Measurements from ENCODE around the gene TSEN2. TPM values are rescaled to one million over a fixed set of nuclear protein-coding genes. Genes with fewer than 3 reads are reported as not detected.

The TSEN2 gene
- total and polyA plus RNA-seq, 2 of the 13 experiments (the other 11 are each of a cell fraction or from before 2014, with no cell fraction given), result 11.0 to 17.3 TPM

- 96% methylated on average over 4 of the region's 5 CpGs for WGBS (ENCODE audit: low lambda C conversion rate)
- Histone ChIP-seq H3K9me3 (ENCODE audit: low read length) (no peaks in the 10 kb centered on the region), H3K79me2 (ENCODE audit: insufficient read depth, low read length) (no peaks in the 10 kb centered on the region), H3K4me2 (ENCODE audit: low read depth, low read length) (no peak overlapping the region), H3K4me1 (ENCODE audit: insufficient read depth, low read length) (peaks cover 23% of the 10 kb centered on the region), H2AFZ (ENCODE audit: low read length) (no peak overlapping the region), H3K27me3 (ENCODE audit: control insufficient read depth in 1 of 2, insufficient read depth in 2 of 2, low read length in 2 of 2) (no peaks in the 10 kb centered on the region), H3K4me3 (replicated peaks in 1 of 3; ENCODE audit: insufficient read depth in 1 of 3, low read depth in 2 of 3, low read length in 3 of 3) (no peak overlapping the region), H3K36me3 (replicated peaks in 1 of 2; ENCODE audit: control insufficient read depth in 1 of 2, insufficient read depth in 2 of 2, low read length in 2 of 2) (peaks cover 18 to 70% of the 10 kb centered on the region in 2 experiments), H3K9ac (ENCODE audit: insufficient read depth, low read depth, low read length) (no peak overlapping the region), H3K27ac (ENCODE audit: extremely low read length, insufficient read depth, low read length) (no peak overlapping the region), H4K20me1 (ENCODE audit: insufficient read depth, low read length) (no peaks in the 10 kb centered on the region)
- intact Hi-C loops (cut with micrococcal nuclease; ENCODE audit: unreplicated experiment) (no loop called here), in situ Hi-C loops (cut with HindIII; ENCODE audit: extremely low pct_ligation_motif_present, low pct_unique_long_range_greater_than_20kb) (no loop called here)
- ChIA-PET POLR2A (no interaction called here), CTCF (ENCODE audit: low intra/inter-chr PET ratio, low total read pairs) (no interaction called here)
- FAIRE-seq, result no peak
- TF ChIP-seq ZNF777 (CRISPR knock-in tag; IDR thresholded peaks at IDR 0.05) (no peak), EEA1 (CRISPR knock-in tag; IDR thresholded peaks at IDR 0.05; ENCODE audit: borderline replicate concordance) (no peak), CEBPZ (IDR thresholded peaks at IDR 0.05; ENCODE audit: low read length) (no peak), NBN (conservative IDR thresholded peaks at IDR 0.05) (no peak), ZNF660 (CRISPR knock-in tag; IDR thresholded peaks at IDR 0.05; ENCODE audit: borderline replicate concordance, low read depth) (no peak), EHMT2 (IDR thresholded peaks at IDR 0.05; ENCODE audit: borderline replicate concordance, low read depth, low read length) (no peak), ZBTB25 (CRISPR knock-in tag; IDR thresholded peaks at IDR 0.05) (no peak), ZNF607 (CRISPR knock-in tag; IDR thresholded peaks at IDR 0.05; ENCODE audit: borderline replicate concordance) (no peak), SAFB2 (CRISPR knock-in tag; IDR thresholded peaks at IDR 0.05; ENCODE audit: borderline replicate concordance, low read depth) (no peak), ZNF496 (CRISPR knock-in tag; IDR thresholded peaks at IDR 0.05; ENCODE audit: insufficient replicate concordance) (no peak), ARNT (IDR thresholded peaks at IDR 0.05) (no peak)
- no peak for ATAC-seq
- no TSS peak for BruUV-seq (replicated peaks)
- DNase-seq (ENCODE audit: low spot score), result no peak
Measured at GRCh38 chr3:12499474-12499873, 15.2 kb downstream of the TSEN2 start.
